Measurements from ENCODE around the gene INO80B.

The INO80B gene

GRCh38 chr2:74438248-74438647 is 16.6 kb upstream of the INO80B start:
- TF ChIP-seq TAF1 (IDR thresholded peaks at IDR 0.05; ENCODE audit: borderline replicate concordance, insufficient read depth, low read length) (no peak), POLR2AphosphoS5 (IDR thresholded peaks at IDR 0.05; ENCODE audit: low read depth, low read length) (no peak), REST (IDR thresholded peaks at IDR 0.05; ENCODE audit: insufficient read depth in 1 of 2, low read depth in 2 of 2, low read length in 2 of 2) (no peak), FOXP2 (optimal IDR thresholded peaks at IDR 0.05; ENCODE audit: borderline replicate concordance, extremely low read depth, extremely low read length, insufficient read depth) (no peak), SIN3A (IDR thresholded peaks at IDR 0.05; ENCODE audit: borderline replicate concordance, insufficient read depth, low read length) (no peak)

GRCh38 chr2:74439373-74439772 is 15.5 kb upstream of the INO80B start:
- TF ChIP-seq TAF1 (IDR thresholded peaks at IDR 0.05; ENCODE audit: borderline replicate concordance, insufficient read depth, low read length) = no peak
- TF ChIP-seq POLR2AphosphoS5 (IDR thresholded peaks at IDR 0.05; ENCODE audit: low read depth, low read length) = no peak
- TF ChIP-seq REST (IDR thresholded peaks at IDR 0.05; ENCODE audit: insufficient read depth in 1 of 2, low read depth in 2 of 2, low read length in 2 of 2) = no peak
- TF ChIP-seq SIN3A (IDR thresholded peaks at IDR 0.05; ENCODE audit: borderline replicate concordance, insufficient read depth, low read length) = no peak
- no peak for TF ChIP-seq FOXP2 (optimal IDR thresholded peaks at IDR 0.05; ENCODE audit: borderline replicate concordance, extremely low read depth, extremely low read length, insufficient read depth)

- TF ChIP-seq POLR2AphosphoS5 (IDR thresholded peaks at IDR 0.05; ENCODE audit: low read depth, low read length) (no peak; the same call in 1 of the 2 replicates), TAF1 (IDR thresholded peaks at IDR 0.05; ENCODE audit: borderline replicate concordance, insufficient read depth, low read length) (no peak), REST (IDR thresholded peaks at IDR 0.05; ENCODE audit: insufficient read depth in 1 of 2, low read depth in 2 of 2, low read length in 2 of 2) (no peak), FOXP2 (optimal IDR thresholded peaks at IDR 0.05; ENCODE audit: borderline replicate concordance, extremely low read depth, extremely low read length, insufficient read depth) (no peak), SIN3A (IDR thresholded peaks at IDR 0.05; ENCODE audit: borderline replicate concordance, insufficient read depth, low read length) (no peak)
Observed at GRCh38 chr2:74439803-74440377, 15.0 kb upstream of the INO80B start.

- TF ChIP-seq FOXP2 (optimal IDR thresholded peaks at IDR 0.05; ENCODE audit: borderline replicate concordance, extremely low read depth, extremely low read length, insufficient read depth) (peak; percentile 84), SIN3A (IDR thresholded peaks at IDR 0.05; ENCODE audit: borderline replicate concordance, insufficient read depth, low read length) (peak; percentile 78; the same call in 1 of the 2 replicates), POLR2AphosphoS5 (IDR thresholded peaks at IDR 0.05; ENCODE audit: low read depth, low read length) (peak; percentile 84), REST (IDR thresholded peaks at IDR 0.05; ENCODE audit: insufficient read depth in 1 of 2, low read depth in 2 of 2, low read length in 2 of 2) (0 out of 4 replicates have a peak, but pooled peaks of 1 of the 2 experiments have one; percentile 50), TAF1 (IDR thresholded peaks at IDR 0.05; ENCODE audit: borderline replicate concordance, insufficient read depth, low read length) (peak; percentile 84; the same call in 1 of the 2 replicates)
Observed at GRCh38 chr2:74440378-74441169, 14.3 kb upstream of the INO80B start.

Measured in PFSK-1 (cell line).